ENCODE results near the gene UBL7.
"Not testable (repeated sequence)": the region's sequence is repeated elsewhere in the genome, so short reads cannot be mapped to it uniquely, and the experiment has no call there.

Gene UBL7, protein sequence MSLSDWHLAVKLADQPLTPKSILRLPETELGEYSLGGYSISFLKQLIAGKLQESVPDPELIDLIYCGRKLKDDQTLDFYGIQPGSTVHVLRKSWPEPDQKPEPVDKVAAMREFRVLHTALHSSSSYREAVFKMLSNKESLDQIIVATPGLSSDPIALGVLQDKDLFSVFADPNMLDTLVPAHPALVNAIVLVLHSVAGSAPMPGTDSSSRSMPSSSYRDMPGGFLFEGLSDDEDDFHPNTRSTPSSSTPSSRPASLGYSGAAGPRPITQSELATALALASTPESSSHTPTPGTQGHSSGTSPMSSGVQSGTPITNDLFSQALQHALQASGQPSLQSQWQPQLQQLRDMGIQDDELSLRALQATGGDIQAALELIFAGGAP

DNA sequence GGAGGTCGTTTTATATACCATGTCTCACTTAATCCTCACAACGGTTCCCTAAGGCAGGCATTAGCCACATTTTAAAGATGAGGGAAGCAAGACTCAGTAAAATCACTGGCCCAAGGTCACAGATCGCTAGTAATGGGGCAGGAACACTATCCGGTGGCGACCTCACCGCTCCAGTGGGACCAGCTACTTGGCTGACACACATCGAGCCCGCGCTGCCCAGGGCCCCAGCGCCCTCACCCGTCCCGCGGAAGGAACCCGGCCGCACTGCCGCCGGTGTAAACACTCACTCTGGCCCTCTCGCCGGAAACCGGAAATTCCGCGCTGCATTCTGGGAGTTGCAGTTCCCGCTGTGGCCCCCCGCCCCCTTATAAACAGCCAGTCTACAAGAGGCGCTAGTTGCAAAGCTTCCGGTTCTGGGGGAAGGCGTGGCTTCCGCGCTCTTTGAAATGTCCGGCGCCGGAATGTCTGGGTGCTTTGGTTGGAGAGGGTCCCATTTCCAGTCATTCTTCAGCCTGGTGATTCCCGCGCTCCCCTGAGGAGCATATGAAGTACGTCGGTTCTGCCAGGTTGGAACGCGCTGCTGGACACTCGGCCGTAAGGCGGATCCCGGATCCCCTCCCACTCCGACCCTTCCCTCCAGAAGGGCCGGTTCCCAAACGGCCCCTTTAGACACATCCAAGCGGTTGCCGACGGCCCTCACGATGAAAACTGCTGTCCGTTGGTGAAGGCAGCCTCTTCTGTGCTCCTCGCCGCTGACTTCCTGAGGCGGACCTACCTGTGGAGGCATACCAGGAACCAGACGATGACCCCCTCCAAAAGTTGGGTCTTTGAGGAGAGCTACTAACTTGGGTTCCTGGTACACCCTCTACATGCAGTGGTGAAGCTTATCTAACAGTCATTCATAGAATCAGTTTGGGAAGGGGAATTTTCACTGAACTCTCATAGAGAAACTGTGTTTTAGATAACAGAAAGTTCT is at the start of gene UBL7:
TSS of gene UBL7 (minus strand) at position 290 of the 976 bp plus-strand sequence. CDS start 2,293 bp downstream, outside the sequence.
- no peak for FAIRE-seq

- FAIRE-seq = no peak
Measured at GRCh38 chr15:74506515-74506840, 45.5 kb upstream of the UBL7 start.

DNA sequence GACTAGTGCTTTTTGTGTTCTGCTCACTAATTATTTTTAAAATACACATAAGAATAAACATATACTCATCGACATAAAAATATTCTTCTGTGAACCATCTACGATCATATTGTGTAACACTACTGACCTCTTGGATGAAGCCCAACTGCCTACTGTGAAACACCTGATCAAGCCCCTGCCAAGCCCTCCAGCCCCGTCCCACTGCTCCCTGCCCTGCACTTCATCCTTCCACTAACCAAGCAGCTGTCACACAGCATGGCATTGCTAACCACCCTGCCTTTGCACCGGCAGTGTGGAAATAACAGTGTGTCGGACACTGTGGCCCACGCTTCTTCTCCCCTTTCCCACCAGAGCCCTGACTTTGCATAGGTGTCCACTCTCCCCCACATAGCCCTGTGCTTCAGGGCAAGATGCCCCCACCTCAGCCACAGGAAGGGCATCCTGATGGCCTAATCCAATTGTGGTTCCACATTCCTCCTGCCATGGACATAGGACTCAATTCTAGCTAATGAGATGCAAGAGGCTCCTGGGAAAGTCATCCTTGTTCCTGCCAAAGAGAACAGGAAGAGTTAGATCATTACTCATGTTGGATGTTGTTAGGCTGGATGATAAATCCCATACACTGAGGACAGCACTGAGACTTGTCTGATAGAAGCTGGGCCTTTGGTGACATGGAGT is 45.0 kb upstream of the UBL7 start:
- no peak for FAIRE-seq

DNA sequence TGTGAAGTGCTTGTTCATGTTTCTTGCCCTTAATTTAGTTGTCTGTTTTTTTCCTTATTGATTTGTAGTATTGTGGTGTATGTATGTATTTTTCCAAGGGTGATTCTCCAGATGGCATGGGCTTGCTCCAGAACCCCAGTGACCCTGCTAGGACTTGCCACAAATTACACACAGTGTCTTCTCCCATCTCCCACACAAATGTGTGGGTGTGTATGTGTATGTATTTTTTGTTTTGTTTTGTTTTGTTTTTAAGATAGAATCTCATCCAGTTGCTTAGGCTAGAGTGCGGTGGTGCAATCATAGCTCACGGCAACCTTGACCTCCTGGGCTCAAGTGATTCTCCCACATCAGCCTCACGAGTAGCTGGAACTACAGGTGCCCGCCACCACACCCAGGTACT is 43.9 kb upstream of the UBL7 start:
- FAIRE-seq = no peak

GRCh38 chr15:74504418-74504817 is 43.5 kb upstream of the UBL7 start:
- no peak for FAIRE-seq

- no peak for FAIRE-seq
Measured at GRCh38 chr15:74502301-74502700, 41.3 kb upstream of the UBL7 start.

DNA sequence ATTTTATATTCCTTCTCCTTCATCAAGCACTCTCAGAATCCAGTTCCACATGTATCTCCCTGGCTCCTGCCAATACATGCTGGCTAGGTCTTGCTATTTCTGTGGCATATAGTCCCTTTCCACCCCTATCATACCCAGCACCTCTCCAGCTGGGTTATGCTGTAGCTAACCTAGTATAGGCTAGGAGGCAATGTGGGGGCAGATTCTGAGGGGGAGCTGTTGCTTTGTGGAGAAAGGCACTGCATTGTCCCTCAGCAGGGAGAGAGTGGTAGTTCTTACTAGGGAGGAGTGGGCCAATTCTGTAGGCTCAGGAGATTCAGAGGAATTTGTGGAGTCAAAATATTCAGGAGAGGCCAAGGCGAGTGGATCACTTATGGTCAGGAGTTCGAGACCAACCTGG is 39.4 kb upstream of the UBL7 start:
- no peak for FAIRE-seq

DNA sequence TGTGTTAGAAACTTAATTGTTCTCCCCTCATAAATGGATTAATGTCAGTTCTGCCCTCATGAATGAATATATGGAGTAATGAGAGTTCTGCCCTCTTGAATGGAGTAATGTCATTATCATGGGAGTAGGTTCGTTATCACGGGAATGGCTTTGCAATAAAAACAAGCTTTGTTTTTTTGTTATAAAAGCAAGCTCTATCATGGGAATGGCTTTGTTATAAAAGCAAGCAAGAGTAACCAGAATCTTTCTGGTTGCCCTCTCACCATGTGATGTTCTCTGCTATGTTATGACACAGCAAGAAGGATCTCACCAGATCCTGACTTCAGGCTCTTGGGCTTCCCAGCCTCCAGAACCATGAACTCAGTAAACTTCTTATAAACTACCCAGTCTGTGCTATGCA is 38.4 kb upstream of the UBL7 start:
- no peak for FAIRE-seq

DNA sequence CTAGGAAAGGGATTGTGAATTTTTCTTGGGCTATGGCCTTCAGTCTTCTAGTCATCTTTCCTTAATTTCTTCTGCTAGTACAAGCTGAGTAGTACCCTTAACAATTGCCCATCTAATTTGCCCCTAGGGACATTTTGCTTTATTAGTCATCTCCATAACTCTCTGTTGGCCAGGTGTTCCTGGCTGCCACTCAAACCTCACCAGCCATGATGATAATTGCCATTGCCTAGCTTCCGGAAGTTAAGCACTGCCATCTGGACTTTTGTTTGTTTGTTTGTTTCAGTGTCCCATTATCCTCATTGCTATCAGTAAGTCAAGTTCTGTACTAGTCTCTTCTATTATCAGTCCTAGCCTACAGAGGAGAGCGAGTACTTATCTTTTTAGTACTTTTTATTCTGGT is 36.6 kb upstream of the UBL7 start:
- FAIRE-seq = no peak

GRCh38 chr15:74496648-74497047 is 35.7 kb upstream of the UBL7 start:
- FAIRE-seq = no peak

DNA sequence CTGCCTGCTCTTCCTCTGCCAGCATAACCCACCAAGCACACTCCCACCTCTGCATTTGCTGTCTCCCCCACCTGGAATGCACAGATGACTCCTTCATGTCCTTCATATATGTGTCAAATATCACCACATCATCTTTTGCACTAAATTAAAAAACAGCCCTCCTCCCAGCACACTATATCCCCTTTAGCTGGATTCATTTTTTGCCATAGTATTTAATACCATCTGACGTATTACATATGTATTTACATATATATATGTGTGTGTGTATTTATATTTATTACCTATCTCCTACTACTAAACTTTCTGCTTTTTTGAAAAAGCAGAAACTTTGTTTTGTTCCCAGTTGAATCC is 29.4 kb upstream of the UBL7 start:
- no peak for FAIRE-seq

DNA sequence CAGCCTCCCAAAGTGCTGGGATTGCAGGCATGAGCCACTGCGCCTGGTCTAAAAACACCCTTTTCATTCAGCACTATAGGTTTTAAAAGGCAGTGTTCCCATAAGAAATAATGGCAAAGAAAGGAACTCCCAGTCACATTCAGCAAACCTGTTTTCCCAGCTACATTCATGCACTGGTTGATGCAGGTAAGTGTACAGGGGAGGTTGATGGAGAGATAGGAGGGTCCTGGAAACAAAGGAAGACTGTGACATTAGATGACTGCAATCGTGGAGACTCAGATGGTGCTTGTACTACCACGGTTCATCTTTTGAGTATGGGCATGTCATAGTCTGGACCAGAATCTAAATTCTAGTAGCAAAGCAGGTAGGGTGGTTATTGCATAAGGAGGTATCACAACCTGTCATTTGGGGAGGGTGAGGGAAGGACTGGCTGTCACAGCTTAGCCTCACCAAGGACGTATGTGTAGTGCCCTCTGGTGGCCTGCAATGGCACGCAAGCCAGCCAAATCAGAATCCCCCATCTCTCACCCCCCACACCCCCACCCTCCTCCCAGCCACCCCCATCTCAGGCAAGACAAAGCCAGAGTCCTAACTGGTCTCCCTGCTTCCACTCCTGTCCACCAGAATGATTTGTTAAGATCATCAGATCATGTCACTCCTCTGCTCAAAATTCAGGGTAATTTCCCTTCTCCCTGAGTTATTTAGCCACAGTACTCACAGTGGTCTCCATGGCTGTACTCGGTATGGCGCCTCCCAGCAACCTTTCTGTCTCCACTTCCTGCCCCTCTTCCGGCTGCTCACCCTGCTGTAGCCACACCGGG is 28.8 kb upstream of the UBL7 start:
- FAIRE-seq = no peak

DNA sequence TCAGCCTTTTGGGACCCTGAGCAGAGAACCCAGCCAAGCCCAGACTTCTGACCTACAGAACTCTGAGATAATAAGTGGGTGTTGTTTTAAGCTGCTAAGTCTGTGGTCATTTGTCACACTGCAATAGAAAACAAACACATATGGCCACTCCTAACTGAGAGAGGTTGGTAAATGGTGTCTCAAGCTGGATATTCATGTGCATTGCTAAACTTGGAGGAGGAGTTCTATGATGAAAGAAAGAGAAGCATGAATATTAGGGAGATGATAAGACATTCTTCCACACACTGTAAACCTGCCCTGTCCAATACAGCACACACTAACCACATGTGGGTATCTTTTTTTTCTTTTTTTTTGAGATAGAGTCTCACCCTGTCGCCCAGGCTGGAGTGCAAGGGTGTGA is 27.8 kb upstream of the UBL7 start:
- no peak for FAIRE-seq

DNA sequence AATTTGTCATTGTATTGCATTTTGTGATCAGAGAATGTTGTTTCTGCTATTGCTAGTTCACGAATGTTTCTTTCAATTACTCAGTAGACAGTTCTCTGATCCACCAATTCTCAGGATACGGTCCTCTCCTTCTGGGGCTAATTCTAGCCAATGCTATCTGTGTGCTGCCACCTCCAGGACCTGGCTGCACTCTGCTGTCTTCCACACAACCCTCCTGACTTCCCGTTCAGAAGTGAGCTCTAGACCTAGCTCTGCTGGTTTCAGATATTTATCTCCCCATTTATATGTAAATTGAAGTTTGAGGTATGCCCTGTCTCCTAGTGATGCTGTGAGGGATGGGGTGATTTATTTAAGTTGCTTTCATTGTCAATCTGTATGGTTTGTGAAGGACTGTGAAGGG is 21.7 kb upstream of the UBL7 start:
- FAIRE-seq = no peak

DNA sequence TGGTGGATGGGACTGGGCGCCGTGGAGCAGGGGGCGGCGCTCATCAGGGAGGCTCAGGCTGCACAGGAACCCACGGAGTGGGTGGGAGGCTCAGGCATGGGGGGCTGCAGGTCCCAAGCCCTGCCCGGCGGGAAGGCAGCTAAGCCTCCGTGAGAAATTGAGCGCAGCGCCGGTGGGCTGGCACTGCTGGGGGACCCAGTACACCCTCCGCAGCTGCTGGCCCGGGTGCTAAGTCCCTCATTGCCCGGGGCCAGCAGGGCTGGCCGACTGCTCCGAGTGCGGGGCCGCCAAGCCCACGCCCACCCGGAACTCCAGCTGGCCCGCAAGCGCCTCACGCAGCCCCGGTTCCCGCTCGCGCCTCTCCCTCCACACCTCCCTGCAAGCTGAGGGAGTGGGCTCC is 19.4 kb upstream of the UBL7 start:
- not testable (repeated sequence) for FAIRE-seq

DNA sequence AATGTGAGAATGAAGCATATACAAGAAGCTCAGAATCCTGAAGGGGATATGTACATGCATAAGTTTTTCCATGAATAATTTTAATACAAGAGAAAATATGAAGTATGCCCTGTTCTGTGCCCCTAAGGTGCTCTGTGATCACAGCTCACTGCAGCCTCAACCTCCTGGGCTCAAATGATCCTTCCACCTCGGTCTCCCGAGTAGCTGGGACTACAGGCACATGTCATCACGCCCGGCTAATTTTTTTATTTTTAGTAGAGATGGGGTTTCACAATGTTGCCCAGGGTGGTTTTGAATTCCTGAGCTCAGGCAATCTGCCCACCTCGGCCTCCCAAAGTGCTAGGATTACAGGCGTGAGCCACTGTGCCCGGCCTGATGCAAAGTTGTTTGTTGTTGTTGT is 10.7 kb upstream of the UBL7 start:
- not testable (repeated sequence) for FAIRE-seq

GRCh38 chr15:74470631-74471395 is 9.9 kb upstream of the UBL7 start:
- no peak for FAIRE-seq

DNA sequence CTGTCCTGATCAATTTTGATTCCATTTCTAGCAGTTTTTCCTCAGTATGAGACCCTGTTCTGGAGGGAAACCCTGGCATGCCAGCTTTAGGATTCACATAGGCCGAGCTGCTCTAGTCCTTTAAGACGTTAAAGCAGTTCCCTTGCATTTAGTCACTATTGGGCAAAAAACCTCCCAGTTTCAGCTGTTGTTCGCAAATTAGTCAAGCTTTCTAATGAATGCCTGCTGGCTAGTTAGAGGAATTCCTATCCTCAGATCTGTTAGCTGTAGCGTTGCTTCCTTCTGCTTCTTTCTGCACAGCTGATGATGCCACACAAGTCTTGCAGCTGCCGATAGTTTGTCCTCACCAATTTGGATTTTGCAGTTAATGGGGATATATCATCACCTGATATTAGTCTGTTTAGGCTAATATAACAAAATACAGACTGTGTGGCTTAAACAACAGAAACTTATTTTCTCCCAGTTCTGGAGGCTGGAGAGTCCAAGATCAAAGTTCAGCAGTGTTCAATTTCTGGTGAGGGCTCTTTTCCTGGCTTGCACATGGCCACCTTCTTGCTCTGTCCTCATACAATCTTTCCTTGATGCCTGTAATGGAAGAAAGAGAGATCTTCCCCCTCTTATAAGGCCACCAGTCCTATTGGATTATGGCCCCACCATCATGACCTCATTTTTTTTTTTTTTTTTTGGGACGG is 7.5 kb upstream of the UBL7 start:
- no peak for FAIRE-seq

GRCh38 chr15:74466570-74466969 is 5.6 kb upstream of the UBL7 start:
- FAIRE-seq = no peak

DNA sequence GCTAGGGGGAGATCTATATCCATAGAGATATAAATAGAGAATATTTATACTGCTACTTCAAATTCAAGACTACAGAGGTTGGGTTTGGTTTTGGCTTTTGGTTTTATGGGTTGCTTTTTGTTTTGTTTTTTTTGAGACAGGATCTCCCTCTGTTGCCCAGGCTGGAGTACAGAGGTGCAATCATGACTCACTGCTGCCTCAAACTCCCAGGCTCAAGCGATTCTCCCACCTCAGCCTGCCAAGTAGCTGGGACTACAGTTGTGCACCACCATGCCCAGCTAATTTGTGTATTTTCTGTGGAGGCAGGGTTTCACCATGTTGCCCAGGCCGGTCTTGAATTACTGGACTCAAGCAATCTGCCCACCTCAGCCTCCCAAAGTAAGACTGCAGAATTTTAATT is 3.9 kb upstream of the UBL7 start:
- FAIRE-seq = no peak

GRCh38 chr15:74464216-74464615 is 3.3 kb upstream of the UBL7 start:
- FAIRE-seq = no peak
